Skeletal muscle satellite cell (primary cell): ENCODE measurements around the gene LRRC43.
"Not testable (repeated sequence)": the region's sequence is repeated elsewhere in the genome, so short reads cannot be mapped to it uniquely, and the experiment has no call there.

Experiments
- H3K27me3 ChIP-seq: 2 replicates; pipeline ENCODE4 v1.7.0; 2013; ENCODE audit warnings: low read length; ENCODE audit not compliant: control insufficient read depth, insufficient read depth
- H3K36me3 ChIP-seq: 2 replicates; pipeline ENCODE4 v1.7.0; 2013; ENCODE audit warnings: mild to moderate bottlenecking, control low read depth, low read length; ENCODE audit not compliant: insufficient read depth
- H3K4me1 ChIP-seq: 2 replicates; pipeline ENCODE4 v1.7.0; 2013; ENCODE audit warnings: low read length; ENCODE audit not compliant: control insufficient read depth, insufficient read depth
- H3K4me2 ChIP-seq: 2 replicates; pipeline ENCODE4 v1.7.0; 2013; ENCODE audit warnings: mild to moderate bottlenecking, low read length
- H3K4me3 ChIP-seq: 2 replicates; pipeline ENCODE4 v1.7.0; 2013; ENCODE audit warnings: low read length
- H3K9ac ChIP-seq: 2 replicates; pipeline ENCODE4 v1.7.0; 2013; ENCODE audit warnings: mild to moderate bottlenecking, low read depth, low read length, moderate library complexity
- H3K9me3 ChIP-seq: replicated peaks from 2 replicates; pipeline ENCODE4 v1.7.0; 2013; ENCODE audit warnings: mild to moderate bottlenecking, control low read depth, low read length

The LRRC43 gene

DNA sequence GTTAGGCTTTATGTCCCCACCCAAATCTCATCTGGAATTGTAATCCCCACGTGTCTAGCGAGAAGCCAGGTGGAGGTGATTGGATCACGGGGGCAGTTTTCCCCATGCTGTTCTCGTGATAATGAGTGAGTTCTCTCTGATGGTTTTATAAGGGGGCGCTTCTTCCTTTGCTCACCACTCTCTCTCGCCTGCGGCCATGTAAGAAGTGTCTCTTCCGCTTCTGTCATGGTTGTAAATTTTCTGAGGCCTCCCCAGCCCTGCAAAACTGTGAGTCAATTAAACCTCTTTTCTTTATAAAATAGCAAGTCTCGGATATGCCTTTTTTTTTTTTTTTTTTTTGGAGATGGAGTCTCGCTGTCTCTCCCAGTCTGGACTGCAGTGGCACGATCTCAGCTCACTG lies 22.2 kb upstream of the LRRC43 start:
- H3K9me3 ChIP-seq: no peaks in the 10 kb centered on the region
- H3K9ac ChIP-seq: no peak overlapping the region
- H3K4me2 ChIP-seq: no peak overlapping the region
- H3K4me1 ChIP-seq: no peaks in the 10 kb centered on the region
- no peaks in the 10 kb centered on the region for H3K36me3 ChIP-seq
- peaks cover 3% of the 10 kb centered on the region for H3K27me3 ChIP-seq
- H3K4me3 ChIP-seq: no peak overlapping the region

DNA sequence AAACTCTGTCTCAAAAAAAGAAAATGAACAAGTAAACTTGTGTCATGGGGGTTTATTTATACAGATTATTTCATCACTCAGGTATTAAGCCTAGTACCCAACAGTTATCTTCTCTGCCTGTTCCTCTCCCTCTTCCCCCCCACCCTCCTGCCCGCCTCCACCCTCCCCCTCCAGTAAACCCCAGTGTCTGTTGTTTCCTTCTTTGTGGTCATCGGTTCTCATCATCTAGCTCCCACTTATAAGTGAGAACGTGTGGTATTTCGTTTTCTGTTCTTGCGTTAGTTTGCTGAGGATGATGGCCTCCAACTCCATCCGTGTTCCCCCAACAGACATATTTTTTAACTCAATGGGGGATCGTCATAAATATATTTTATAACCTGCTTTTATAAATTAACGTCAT lies 21.2 kb upstream of the LRRC43 start:
- Histone ChIP-seq H3K9ac (no peak overlapping the region), H3K9me3 (no peaks in the 10 kb centered on the region), H3K4me2 (no peak overlapping the region), H3K27me3 (peaks cover 4% of the 10 kb centered on the region), H3K4me3 (no peak overlapping the region), H3K4me1 (no peaks in the 10 kb centered on the region), H3K36me3 (no peaks in the 10 kb centered on the region)

DNA sequence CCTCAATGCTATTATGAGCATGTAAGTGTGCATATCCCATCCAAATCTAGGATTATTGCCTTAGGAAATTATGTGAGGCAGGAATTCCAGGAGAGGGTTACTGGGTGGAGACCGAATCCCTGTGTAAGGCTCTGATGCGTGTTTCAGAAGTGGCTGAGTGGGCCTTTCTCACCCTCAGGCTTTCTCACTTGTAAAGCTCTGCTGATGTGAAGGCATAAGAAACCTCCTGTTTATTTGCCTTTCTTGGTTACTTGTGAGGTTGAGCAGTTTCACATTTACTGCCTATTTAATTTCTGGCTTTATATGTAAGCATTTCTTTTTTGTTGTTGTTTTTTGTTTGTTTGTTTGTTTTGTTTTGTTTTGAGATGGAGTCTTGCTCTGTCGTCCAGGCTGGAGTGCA lies 19.9 kb upstream of the LRRC43 start:
- Histone ChIP-seq H3K27me3 (peaks cover 8% of the 10 kb centered on the region), H3K9ac (no peak overlapping the region), H3K4me3 (no peak overlapping the region), H3K4me2 (no peak overlapping the region), H3K4me1 (no peaks in the 10 kb centered on the region), H3K9me3 (no peaks in the 10 kb centered on the region), H3K36me3 (no peaks in the 10 kb centered on the region)

GRCh38 chr12:122166422-122167349 lies 16.2 kb upstream of the LRRC43 start:
- Histone ChIP-seq H3K9ac (no peak overlapping the region), H3K4me3 (no peak overlapping the region), H3K27me3 (peaks cover 13% of the 10 kb centered on the region), H3K4me2 (no peak overlapping the region), H3K36me3 (no peaks in the 10 kb centered on the region), H3K4me1 (no peaks in the 10 kb centered on the region), H3K9me3 (no peaks in the 10 kb centered on the region)

DNA sequence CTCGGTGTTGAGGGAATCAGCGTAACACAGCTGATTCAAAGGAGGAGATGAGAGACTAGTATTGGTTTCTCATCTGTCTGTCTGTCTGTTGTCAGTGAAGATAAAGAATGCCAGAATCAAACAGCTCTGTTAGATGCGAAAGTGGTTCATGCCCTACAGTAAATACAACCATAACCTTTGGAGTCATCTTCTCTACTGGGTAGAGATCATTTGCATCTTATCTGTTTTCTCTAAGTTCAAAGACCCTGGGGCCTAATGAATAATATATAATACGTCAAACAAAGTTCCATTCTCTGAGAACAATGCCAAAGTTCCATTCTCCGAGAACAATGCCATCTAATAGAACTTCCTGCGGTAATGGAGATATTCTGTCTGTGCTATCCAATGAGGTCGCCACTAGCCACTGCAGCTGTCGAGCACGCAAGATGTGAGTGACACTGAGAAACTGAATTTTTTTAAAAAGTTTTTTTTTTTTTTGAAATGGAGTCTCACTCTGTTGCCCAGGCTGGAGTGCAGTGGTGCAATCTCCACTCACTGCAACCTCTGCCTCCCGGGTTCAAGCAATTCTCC lies 15.5 kb upstream of the LRRC43 start:
- H3K9me3 ChIP-seq: no peaks in the 10 kb centered on the region
- H3K36me3 ChIP-seq: no peaks in the 10 kb centered on the region
- H3K4me3 ChIP-seq: no peak overlapping the region
- H3K4me2 ChIP-seq: no peak overlapping the region
- H3K4me1 ChIP-seq: no peaks in the 10 kb centered on the region
- no peak overlapping the region for H3K9ac ChIP-seq
- H3K27me3 ChIP-seq: peaks cover 13% of the 10 kb centered on the region

- Histone ChIP-seq H3K4me3 (no peak overlapping the region), H3K9me3 (no peaks in the 10 kb centered on the region), H3K27me3 (peaks cover 10% of the 10 kb centered on the region), H3K36me3 (no peaks in the 10 kb centered on the region), H3K4me2 (no peak overlapping the region), H3K9ac (no peak overlapping the region), H3K4me1 (no peaks in the 10 kb centered on the region)
These were observed 14.4 kb upstream of the LRRC43 start for GRCh38 chr12:122168492-122168891.

DNA sequence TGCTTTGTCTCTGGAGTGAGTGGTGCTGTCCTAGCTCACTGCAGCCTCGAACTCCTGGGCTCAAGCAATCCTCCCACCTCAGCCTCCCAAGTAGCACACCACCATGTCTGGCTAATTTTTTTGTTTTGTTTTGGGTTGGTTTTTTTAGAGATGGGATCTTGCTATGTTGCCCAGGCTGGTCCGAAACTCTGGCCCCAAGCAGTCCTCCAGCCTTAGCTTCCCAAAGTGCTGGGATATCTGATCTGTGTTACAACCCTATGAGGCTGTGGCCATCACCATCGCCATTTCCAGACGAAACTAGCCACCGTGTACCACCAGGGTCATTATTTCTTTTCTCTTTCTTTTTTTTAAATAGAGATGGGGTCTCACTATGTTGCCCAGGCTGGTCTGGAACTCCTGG lies 11.5 kb upstream of the LRRC43 start:
- no peaks in the 10 kb centered on the region for H3K4me1 ChIP-seq
- no peaks in the 10 kb centered on the region for H3K36me3 ChIP-seq
- no peak overlapping the region for H3K4me2 ChIP-seq
- H3K9ac ChIP-seq: no peak overlapping the region
- no peaks in the 10 kb centered on the region for H3K9me3 ChIP-seq
- no peak overlapping the region for H3K4me3 ChIP-seq
- peaks cover 16% of the 10 kb centered on the region for H3K27me3 ChIP-seq

- Histone ChIP-seq H3K9ac (no peak overlapping the region), H3K4me3 (no peak overlapping the region), H3K27me3 (peaks cover 10% of the 10 kb centered on the region), H3K36me3 (no peaks in the 10 kb centered on the region), H3K9me3 (no peaks in the 10 kb centered on the region), H3K4me2 (no peak overlapping the region), H3K4me1 (no peaks in the 10 kb centered on the region)
These were observed 10.5 kb upstream of the LRRC43 start for GRCh38 chr12:122172262-122172939.

DNA sequence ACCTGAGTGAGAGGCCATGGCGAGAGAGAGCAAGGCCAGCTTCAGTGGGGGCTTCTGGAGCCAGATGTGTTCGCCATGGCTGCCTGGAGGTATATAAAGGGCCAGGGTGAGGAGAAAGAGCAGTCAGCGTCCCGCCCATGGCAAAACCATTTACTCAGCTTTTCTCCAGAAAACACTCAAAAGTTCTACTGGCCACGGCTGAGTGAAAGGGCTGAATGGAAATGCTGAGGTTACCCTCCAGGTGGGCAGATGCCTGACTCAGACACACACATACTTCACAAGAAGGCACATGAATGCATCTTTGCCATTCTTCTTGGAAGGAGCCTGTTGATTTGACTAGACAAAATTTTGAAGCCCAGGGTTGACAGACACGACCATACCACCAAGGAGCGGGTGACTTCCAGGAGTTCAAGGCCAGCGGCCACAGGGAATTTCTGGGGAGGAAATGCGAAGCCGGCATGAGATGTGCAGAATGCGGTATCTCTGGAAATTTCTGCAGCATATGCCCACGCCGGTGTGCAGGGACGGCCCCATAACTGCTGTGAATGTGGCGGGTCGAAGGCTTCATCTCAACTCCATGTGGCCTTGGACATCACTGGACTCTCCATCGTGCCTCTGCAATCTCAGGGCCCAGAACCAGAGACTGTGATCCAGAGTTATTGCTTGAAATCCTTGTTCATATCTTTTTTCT lies 8.6 kb upstream of the LRRC43 start, which contains the start of gene IL31:
IL31 (minus strand) TSS at position 67 of the 691 bp plus-strand sequence; CDS start at position 18, 49 bp downstream.
- H3K9me3 ChIP-seq: no peaks in the 10 kb centered on the region

GRCh38 chr12:122176473-122176872 lies 6.5 kb upstream of the LRRC43 start:
- not testable (repeated sequence) for H3K9me3 ChIP-seq, H3K4me2 ChIP-seq, H3K27me3 ChIP-seq, H3K9ac ChIP-seq, H3K36me3 ChIP-seq, H3K4me3 ChIP-seq, H3K4me1 ChIP-seq

More for the DNA sequence above, 8.6 kb upstream of the LRRC43 start, which contains the start of gene IL31:
- peaks cover 6% of the 10 kb centered on the region for H3K27me3 ChIP-seq
- H3K4me2 ChIP-seq: no peak within 1 kb of the TSS
- H3K36me3 ChIP-seq: no peaks in the 10 kb centered on the region
- H3K4me1 ChIP-seq: no peaks in the 10 kb centered on the region
- no peak within 1 kb of the TSS for H3K9ac ChIP-seq
- no peak within 1 kb of the TSS for H3K4me3 ChIP-seq

DNA sequence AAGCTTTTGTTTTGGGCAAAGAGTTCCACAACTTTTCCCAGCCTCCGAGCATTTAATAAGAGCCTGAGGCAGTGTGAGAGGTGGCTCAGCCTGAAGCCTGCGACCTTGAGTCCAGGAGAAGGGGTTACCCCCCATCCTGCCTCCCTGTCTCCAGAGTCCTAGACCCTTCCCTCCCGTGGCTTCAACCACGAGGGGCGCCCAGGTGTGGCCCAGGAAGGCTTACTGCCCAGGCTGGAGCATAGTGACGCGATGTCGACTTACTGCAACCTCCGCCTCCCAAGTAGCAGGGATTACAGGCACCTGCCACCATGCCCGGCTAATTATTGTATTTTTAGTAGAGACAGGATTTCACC lies 641 bp downstream of the LRRC43 start:
- no peaks in the 10 kb centered on the region for H3K36me3 ChIP-seq
- peak overlapping the region; percentile 72 for H3K4me3 ChIP-seq
- H3K9ac ChIP-seq: peak overlapping the region; percentile 67
- no peaks in the 10 kb centered on the region for H3K9me3 ChIP-seq
- no peaks in the 10 kb centered on the region for H3K27me3 ChIP-seq
- H3K4me2 ChIP-seq: peak overlapping the region; percentile 95
- peaks cover 5% of the 10 kb centered on the region for H3K4me1 ChIP-seq
